Osteocyte (in vitro differentiated cells): Measurements from ENCODE around the gene DNAJB11. TPM values are rescaled to one million over a fixed set of nuclear protein-coding genes. Genes with fewer than 3 reads are reported as not detected.
A peak's percentile ranks its signal among the peaks of the same experiment; 100 is the strongest.
"Not testable (repeated sequence)": the region's sequence is repeated elsewhere in the genome, so short reads cannot be mapped to it uniquely, and the experiment has no call there.

Experiments
- DNase-seq: peaks from one replicate; pipeline ENCODE4 v3.0.0; 2021; ENCODE audit warnings: mixed read lengths; ENCODE audit not compliant: unreplicated experiment; ENCODE audit errors: extremely low spot score
- H3K27ac Mint-ChIP-seq: one replicate; pipeline ENCODE4 v1.8.0; 2021; ENCODE audit warnings: mild to moderate bottlenecking, mixed read lengths; ENCODE audit not compliant: unreplicated experiment
- H3K27me3 Mint-ChIP-seq: one replicate; pipeline ENCODE4 v1.8.0; 2021; ENCODE audit warnings: mixed read lengths; ENCODE audit not compliant: unreplicated experiment
- H3K36me3 Mint-ChIP-seq: one replicate; pipeline ENCODE4 v1.8.0; 2021; ENCODE audit warnings: mixed read lengths; ENCODE audit not compliant: unreplicated experiment
- H3K4me1 Mint-ChIP-seq: one replicate; pipeline ENCODE4 v1.8.0; 2021; ENCODE audit warnings: mixed read lengths; ENCODE audit not compliant: unreplicated experiment
- H3K4me3 Mint-ChIP-seq: one replicate; pipeline ENCODE4 v1.8.0; 2021; ENCODE audit warnings: mild to moderate bottlenecking, moderate library complexity, mixed read lengths; ENCODE audit not compliant: unreplicated experiment
- H3K9me3 Mint-ChIP-seq: one replicate; pipeline ENCODE4 v1.8.0; 2021; ENCODE audit warnings: mixed read lengths; ENCODE audit not compliant: unreplicated experiment
- total RNA-seq: library from RNA; stranded (reverse); gene quantifications from 2 replicates; pipeline ENCODE4 v1.2.1, GENCODE V29; 2021
- TF ChIP-seq, protein P1 (sequence below): fragments of 200-600 bp; sonication (generic); IDR thresholded peaks from 2 replicates; pipeline ENCODE4 v1.5.0; 2021; ENCODE audit warnings: antibody characterized with exemption, mild to moderate bottlenecking, moderate library complexity

The DNAJB11 gene
- total RNA-seq, 1 donor from 2014 or later, result 75.8 TPM

GRCh38 chr3:186583831-186584230, 13.3 kb downstream of the DNAJB11 start:
- DNase-seq, result no peak
- H3K9me3 Mint-ChIP-seq, result no peaks in the 10 kb centered on the region
- no peak overlapping the region for H3K4me3 Mint-ChIP-seq
- no peak overlapping the region for H3K27ac Mint-ChIP-seq
- H3K4me1 Mint-ChIP-seq, result no peaks in the 10 kb centered on the region
- TF ChIP-seq, protein P1, sequence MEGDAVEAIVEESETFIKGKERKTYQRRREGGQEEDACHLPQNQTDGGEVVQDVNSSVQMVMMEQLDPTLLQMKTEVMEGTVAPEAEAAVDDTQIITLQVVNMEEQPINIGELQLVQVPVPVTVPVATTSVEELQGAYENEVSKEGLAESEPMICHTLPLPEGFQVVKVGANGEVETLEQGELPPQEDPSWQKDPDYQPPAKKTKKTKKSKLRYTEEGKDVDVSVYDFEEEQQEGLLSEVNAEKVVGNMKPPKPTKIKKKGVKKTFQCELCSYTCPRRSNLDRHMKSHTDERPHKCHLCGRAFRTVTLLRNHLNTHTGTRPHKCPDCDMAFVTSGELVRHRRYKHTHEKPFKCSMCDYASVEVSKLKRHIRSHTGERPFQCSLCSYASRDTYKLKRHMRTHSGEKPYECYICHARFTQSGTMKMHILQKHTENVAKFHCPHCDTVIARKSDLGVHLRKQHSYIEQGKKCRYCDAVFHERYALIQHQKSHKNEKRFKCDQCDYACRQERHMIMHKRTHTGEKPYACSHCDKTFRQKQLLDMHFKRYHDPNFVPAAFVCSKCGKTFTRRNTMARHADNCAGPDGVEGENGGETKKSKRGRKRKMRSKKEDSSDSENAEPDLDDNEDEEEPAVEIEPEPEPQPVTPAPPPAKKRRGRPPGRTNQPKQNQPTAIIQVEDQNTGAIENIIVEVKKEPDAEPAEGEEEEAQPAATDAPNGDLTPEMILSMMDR, result no peak
- no peaks in the 10 kb centered on the region for H3K27me3 Mint-ChIP-seq
- peaks cover 47% of the 10 kb centered on the region for H3K36me3 Mint-ChIP-seq

DNA sequence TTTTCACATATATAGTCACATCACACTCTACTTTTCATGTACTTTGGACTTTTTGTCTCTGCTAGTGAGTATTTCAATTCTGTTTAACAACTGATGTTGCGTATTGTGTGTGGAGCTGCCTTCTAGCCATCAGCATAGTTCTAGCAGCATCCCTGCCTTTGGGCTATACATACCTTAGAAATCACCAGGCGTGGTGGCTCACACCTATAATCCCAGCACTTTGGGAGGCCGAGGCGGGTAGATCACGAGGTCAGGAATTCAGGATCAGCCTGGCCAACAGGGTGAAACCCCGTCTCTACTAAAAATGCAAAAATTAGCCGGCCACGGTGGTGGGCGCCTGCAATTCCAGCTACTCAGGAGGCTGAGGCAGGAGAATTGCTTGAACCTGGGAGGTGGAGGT, 15.7 kb downstream of the DNAJB11 start:
- peaks cover 39% of the 10 kb centered on the region for H3K36me3 Mint-ChIP-seq
- not testable (repeated sequence) for H3K4me1 Mint-ChIP-seq, DNase-seq, H3K27ac Mint-ChIP-seq, H3K27me3 Mint-ChIP-seq, H3K4me3 Mint-ChIP-seq, H3K9me3 Mint-ChIP-seq

- no peak overlapping the region for H3K4me3 Mint-ChIP-seq
- TF ChIP-seq, protein P1, result no peak
- H3K36me3 Mint-ChIP-seq, result peaks cover 32% of the 10 kb centered on the region
- H3K27ac Mint-ChIP-seq, result no peak overlapping the region
- no peaks in the 10 kb centered on the region for H3K9me3 Mint-ChIP-seq
- H3K27me3 Mint-ChIP-seq, result no peaks in the 10 kb centered on the region
- DNase-seq, result no peak
- H3K4me1 Mint-ChIP-seq, result no peaks in the 10 kb centered on the region
These were observed 16.7 kb downstream of the DNAJB11 start for GRCh38 chr3:186587183-186587582.

DNA sequence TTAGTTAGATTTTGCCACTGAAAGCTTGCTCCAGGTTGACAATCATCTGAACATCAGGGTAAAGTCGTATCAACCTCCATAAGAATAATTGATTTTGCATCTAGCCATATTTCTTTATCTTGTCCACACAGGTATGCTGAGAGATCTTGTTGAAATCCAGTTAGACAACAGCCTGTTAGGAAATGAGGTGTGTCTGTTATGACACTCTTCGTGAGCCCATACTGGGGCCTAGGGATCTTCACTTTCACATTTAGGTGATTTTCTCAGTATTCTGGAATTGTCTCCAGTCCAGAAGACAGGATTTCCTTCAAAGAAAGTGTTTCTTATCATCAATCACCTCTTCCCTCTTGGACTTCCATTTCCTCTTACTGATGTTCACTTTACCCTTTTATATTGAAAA, 18.1 kb downstream of the DNAJB11 start:
- no peak overlapping the region for H3K27ac Mint-ChIP-seq
- DNase-seq, result no peak
- H3K4me3 Mint-ChIP-seq, result no peak overlapping the region
- no peaks in the 10 kb centered on the region for H3K9me3 Mint-ChIP-seq
- no peaks in the 10 kb centered on the region for H3K4me1 Mint-ChIP-seq
- no peaks in the 10 kb centered on the region for H3K27me3 Mint-ChIP-seq
- H3K36me3 Mint-ChIP-seq, result peaks cover 20% of the 10 kb centered on the region
- TF ChIP-seq, protein P1, result no peak

DNA sequence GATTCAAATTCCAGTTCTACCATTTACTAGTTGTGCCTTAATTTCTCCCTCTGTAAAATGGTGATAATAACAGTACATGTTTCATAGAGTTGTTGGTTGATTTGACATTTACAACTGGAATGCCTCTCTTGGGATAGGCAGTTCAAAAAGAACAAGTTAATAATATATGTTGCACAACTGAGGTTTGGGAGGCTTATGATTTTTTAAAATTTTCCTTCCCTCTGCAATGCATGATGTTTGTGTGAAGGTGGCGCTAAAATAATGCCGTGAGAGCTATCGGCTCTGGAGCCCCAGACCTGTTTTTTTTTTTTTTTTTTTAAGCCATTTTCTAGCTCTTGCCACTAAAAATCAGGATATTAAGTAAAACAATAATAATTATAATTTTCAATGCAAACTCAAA, 18.6 kb downstream of the DNAJB11 start:
- Mint-ChIP-seq H3K27me3 (no peaks in the 10 kb centered on the region), H3K36me3 (peaks cover 17% of the 10 kb centered on the region), H3K4me3 (no peak overlapping the region), H3K27ac (no peak overlapping the region), H3K9me3 (no peaks in the 10 kb centered on the region), H3K4me1 (no peaks in the 10 kb centered on the region)
- no peak for DNase-seq
- TF ChIP-seq, protein P1, result peak; percentile 38
